SH-SY5Y (cell line): Measurements from ENCODE around the gene SELENON.

ENCODE experiments used
- GATA2 ChIP-seq: IDR thresholded peaks from 2 replicates; pipeline ENCODE4 v1.6.1; 2011; ENCODE audit warnings: mild to moderate bottlenecking, low read depth, low read length
- GATA3 ChIP-seq: IDR thresholded peaks from 2 replicates; pipeline ENCODE4 v1.6.1; 2011; ENCODE audit warnings: low read depth, mild to moderate bottlenecking, low read length, moderate library complexity

SELENON gene

DNA sequence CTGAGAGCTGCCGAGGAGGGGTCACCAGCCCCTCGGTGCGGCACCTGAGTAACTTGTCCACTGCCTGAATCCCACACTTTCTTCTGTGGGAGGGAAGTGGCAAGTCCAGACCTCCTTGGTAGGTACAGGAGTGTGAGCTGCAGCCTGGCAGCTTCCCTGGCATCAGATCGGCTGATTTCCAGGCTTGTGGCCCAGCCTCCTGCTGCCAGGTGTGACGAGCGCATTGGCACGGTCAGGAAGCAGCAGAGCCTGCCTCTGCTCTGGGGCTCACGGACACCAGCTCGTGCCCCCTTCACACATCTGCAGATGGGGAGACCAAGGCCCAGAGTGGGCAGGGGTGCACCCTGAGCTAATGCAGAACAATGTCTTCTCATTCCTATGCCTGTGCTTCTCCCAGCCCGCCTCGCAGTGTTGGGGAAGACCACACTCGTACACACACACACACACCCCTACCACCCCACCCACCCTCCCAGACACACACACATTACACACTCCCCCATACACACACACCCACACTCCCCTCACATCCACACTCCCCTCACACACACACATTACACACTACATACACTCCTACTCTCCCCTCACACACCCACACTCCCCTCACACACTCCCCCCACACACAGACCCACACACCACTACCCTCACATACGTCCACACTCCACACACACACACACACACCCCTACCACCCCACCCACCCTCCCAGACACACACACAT, 33.1 kb upstream of the SELENON start:
- peak; percentile 66 for TF ChIP-seq GATA2
- no peak for TF ChIP-seq GATA3

DNA sequence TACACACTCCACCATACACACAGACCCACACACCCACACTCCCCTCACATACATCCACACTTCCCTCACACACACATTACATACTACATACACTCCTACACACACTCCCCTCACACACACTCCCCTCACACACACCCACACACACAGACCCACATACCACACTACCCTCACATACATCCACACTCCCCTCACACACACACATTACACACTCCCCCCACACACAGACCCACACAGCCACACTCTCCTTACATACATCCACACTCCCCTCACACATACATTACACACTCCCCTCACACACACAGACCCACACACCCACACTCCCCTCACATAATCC, 32.6 kb upstream of the SELENON start:
- TF ChIP-seq GATA2 (no peak), GATA3 (no peak)

DNA sequence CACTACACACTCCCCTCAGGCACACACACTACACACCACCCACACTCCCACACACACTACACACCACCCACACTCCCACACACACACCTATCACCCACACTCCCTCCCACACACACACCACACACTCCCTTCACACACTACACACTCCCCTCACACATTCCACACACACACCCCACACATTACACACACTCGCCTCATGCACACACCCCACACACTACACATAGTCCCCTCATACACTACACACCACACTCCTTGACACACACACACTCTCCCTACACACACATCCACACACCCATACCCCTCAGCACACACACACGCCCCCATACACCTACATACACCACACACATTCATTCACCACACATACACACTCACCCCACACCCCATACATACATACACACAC, 31.0 kb upstream of the SELENON start:
- TF ChIP-seq GATA2: no peak
- TF ChIP-seq GATA3: no peak

DNA sequence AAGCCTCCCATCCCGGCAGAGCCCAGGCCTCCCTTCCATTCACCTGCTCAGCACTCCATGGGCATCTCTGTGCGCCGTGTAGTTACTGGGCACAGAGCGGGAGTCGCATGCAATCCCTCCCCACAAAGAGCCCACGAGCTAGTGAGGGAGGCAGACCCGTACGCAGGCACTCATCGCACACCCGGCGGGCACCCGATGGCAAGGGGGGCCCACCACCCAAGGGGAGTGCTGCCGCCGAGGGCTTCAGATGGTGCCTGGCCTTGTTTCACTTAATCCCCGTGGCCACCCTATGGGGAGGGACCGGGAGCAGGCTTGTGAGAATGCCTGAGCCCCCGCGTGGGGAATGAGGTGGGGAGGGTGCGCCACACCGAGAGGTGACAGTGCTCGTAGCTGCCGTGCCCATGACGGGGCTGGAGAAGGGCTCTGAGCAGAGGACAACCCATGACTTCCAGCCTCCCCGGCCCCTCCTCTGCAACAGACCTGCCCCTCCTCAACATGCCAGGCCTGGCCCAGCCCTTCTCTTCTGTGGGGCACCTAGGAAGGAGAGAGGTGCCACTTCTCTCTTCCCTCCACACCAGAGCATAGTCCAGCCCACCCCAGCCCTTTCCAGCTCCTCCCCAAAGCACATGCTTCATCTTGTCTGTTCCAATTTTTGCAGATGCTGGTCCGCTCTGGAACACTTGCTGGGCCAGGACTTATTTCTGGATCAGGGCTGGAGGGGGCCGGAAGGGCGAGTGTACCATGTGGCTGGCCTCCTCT, 30.2 kb upstream of the SELENON start:
- no peak for TF ChIP-seq GATA2
- no peak for TF ChIP-seq GATA3

DNA sequence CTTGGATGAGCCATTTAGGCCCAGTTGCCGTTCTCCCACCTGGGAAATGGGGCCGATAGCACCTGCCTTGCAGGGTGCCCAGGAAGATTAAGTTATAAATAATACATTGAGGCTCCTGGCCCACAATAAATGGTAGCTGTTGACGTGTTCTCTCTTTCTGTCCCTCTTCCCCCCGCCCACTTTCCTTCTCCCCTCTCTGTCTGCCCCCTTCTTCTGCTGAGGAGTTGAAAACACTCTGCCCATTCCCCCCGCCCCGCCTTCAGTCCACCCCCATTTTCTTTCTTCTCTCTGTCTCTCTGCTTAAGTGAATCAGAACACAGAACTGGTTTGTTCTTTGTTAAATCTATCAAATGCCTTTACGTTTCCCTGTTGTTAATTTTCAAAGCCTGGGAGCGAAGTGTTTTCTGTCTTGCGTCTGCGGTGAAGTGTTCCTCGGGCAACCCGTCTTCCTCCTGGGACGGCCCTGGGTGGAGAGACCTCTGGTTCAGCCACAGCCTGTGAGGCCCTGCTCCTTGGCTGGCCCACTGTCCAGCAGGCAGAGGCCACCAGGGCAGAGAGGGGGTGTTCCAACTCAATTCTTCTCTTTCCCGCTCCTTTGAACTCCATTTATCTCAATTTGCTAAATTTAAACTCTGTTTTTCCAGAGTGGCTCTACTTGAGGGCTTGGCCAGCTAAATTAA, 29.3 kb upstream of the SELENON start:
- TF ChIP-seq GATA2 (no peak), GATA3 (no peak)

DNA sequence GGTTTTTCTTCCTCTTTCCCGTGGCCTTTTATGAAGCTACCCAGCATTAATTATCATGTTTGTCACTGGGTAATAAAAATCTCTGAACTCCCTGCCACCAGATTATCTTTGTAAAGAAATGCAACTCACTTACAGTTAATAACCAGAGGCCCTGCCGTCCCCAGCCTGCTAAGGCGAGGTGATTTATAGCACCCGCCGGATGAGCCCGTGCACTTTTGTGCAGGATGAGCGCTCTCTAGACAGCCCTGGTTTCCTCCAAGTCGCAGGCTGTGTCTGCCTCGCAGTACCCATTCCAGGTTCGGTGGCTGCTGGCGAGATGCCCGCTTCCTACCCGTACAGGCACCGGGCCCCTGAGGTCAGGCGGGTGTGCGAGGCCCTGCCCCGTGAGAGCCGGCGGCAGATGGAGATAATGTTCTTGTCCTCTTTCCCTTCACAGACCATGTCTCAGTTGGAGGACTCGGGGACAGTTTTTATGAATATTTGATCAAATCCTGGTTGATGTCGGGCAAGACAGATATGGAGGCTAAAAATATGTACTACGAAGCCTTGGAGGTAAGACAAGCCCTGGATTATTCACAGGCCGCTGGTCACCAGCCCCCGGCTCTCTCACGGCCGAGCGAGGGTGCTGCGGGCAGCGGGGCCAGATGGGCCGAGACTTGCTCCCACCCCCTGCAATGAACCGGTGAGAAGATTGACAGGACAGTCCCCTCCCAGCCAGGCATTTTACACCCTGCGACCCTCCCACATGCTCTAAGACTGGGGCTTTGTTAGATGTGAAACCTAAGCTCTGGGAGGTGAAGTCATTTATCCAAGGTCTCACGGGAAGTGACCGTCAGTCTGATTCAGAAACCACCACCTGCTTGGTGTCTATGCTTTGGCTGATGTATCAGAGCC, 28.5 kb upstream of the SELENON start:
- TF ChIP-seq GATA3: no peak
- peak; percentile 28 for TF ChIP-seq GATA2

DNA sequence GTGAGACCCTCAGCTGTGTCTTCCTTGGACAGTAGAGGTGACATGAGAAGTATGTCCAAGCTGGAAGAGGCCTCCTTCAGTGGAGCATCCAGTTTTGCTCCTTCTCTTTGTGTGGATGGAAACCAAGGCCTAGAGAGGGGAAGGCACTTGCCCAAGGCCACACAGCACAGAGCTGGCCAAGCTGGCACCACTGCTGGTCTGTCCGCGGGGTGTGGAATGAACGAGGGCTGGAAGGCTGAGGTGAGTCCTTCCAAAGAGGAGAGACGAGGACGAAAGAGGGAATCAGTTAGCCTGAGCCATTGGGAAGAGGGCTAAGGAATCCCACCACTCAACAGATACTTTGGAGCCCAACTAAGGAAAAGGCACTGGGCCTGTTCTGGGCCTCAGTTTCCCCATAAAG, 27.8 kb upstream of the SELENON start:
- TF ChIP-seq GATA2: no peak
- no peak for TF ChIP-seq GATA3

DNA sequence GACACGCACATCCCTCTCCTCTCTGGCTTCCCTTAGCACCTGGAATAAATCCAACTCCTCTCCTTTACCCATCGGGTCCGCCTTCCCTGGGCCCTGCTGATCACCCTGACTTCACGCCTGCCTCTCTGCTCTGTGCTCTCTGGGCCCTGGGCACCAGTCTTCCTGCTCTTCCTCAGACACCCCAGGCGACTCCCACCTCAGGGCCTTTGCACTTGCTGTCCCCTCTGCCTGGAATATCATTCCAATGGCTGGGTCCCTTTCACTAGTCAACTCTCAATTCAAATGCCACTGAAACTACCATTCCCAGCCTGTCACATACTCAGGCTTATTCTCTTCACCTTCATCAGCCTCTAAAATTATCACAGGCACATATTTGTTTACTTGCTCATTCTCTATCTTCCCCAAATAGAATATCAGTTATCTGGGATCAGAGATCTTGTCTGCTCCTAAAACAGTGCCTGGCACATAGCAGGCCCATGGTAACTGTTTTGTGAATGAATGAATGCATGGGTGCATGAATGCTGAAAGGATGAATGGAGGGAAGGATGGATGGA, 27.2 kb upstream of the SELENON start:
- TF ChIP-seq GATA2: no peak
- TF ChIP-seq GATA3: no peak

DNA sequence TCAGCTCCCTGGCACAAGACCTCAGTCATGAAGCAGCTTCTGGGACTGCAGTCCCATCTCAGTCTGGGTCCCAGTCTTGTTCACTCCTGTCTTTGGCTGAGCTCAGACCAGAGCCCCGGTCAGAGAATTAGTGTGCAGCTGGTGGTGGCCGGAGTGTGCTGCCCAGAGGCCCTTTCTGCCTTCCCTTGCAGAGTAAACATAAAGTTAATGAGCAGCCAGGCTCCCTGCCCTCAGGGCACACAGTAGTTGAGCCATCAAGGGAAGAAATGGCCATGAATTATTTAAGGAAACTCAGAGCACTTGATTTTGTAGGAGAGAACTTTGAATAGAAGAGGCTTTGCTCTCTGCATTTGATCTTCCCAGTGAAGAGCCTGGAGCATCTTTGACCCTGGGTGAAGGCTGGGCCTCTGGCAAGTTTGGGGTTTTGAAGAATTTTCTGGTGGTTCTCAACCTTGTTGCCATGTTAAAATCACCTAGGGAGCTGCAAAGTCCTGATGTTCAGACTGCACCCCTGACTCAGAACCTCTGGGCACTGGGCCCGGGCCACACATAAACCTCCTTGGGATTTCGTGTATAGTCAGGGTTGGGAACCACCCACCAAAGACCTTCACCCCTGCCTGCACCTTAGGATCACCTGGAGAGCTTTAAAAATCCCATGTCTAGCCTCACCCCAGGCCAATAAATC, 26.4 kb upstream of the SELENON start:
- TF ChIP-seq GATA2: no peak
- TF ChIP-seq GATA3: no peak

DNA sequence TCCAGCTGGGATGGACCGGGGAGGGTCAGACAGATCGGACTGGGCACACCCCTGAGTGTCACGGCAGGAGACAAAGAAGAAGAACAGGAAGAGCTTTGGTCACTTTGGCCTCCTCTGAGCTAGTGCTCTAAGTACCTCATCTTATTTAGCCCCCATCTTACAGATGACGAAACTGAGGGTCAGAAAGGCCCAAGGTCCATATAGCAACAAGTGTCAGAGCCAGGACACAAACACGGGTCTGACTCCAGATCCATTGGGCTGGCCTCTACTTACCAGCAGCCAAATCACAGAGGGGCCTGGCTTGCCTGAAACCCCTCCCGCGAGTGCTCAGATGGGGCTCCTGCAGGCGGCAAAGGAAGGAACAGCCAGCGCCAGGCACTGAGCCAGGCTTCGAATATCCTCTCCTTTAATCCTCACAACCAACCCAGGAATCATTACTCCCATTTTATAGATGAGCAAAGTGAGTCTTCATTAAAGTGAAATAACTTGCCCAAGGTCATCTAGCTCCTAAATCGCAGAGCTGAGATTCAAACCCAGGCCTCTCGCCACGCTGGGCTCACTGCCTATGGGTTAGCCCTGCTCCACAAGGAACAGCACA, 25.7 kb upstream of the SELENON start:
- TF ChIP-seq GATA3 (no peak), GATA2 (no peak)

DNA sequence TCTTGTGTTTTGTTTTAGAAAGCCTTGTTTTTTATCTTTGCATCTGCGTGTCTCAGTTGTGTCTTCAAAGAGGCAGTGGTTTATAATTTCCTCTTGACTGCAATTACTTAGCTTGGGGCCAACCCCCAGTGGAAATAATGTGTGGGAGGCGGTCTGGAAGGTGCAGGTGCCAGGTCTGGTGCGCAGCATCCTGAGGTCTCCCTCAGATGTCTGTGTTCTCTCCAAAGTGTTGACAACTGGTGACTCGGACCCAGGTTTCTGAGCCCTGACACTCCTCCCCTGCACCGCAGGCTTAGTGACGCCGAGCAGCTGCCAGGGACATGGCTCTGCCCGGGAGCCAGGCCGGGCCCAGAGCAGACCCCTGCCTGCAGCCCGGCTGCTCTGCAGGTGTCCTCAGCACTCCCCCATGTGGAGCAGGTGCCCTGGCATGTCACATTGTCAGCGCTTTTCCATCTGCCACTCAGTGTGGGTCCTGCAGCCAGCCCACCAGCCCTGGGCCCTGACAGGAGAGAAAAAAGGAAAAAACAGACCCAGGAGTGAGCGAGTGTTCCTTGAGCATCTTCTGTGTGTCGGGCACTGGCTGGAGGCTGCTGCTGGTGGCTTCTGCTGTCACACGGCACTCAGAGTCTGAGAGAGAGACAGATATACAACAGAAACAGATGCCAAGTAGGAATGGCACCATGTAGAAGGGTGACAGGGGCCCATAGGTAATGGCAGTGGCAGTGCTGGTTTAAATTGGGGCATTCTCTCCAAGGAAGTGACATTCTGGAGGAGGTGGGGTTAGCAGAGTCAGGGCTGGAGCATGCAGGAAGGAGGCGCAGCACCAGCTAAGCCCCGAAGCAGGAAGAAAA, 24.8 kb upstream of the SELENON start:
- no peak for TF ChIP-seq GATA3
- peak; percentile 51 for TF ChIP-seq GATA2

DNA sequence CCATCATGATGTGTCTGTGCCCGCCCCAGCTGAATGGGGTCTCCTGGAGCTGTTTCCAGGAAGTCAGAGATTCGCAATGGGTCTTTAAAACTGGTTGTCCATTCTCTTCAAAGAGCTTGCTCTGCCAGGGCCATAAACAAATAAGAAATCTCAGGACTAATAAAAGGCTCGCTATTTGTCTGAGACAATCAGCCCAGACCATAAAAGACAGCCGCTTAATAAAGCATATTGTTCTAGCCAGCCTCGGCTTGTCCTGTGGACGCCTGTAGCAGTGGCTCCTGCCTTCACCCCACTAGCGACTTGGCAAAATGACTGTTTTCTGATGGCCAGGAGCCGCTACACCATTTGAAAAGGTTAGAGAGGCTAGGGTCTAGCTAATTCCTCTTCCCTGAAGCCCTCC, 20.6 kb upstream of the SELENON start:
- no peak for TF ChIP-seq GATA2
- TF ChIP-seq GATA3: no peak
